K562 (cell line): ENCODE results near the gene ARF4. TPM values are rescaled to one million over a fixed set of nuclear protein-coding genes. Genes with fewer than 3 reads are reported as not detected.

Source experiments
- ATAC-seq: fragments of 200-7000 bp; cut with Tn5 transposase; 3 replicates; pipeline ENCODE4 v1.9.1; 2020; ENCODE audit warnings: moderate library complexity
- BruUV-seq: library from RNA; stranded (reverse); fragments of 400-500 nt; replicated peaks from 2 replicates; lab custom pipeline; 2021; lab: Mats Ljungman, UMichigan
- CTCF ChIA-PET: fragments of 300-600 bp; formaldehyde crosslinking; extraction: SDS; loops from one replicate; lab custom pipeline; 2021; ENCODE audit warnings: low intra/inter-chr PET ratio; lab: Yijun Ruan, JAX
- POLR2A ChIA-PET: fragments of 300-600, 350-650 bp; sonication (Branson Sonifier 250); formaldehyde crosslinking; extraction: SDS; loops from one replicate; lab custom pipeline; 2021; ENCODE audit warnings: antibody characterized with exemption, inconsistent platforms; lab: Yijun Ruan, JAX
- DNase-seq, 4 experiments: peaks; one replicate each; pipeline versions ENCODE4 v3.0.0 to v3.0.0-alpha.2; 2011 to 2018; ENCODE audit warnings: low spot score in 3 of 4, mixed read lengths in 3 of 4; ENCODE audit errors: extremely low read depth in 1 of 4
- FAIRE-seq: peaks from 2 replicates; lab custom pipeline; 2011; peaks lifted over from hg19 to GRCh38; lab: Jason Lieb, UNC
- H2AFZ ChIP-seq: 2 replicates; pipeline ENCODE4 v1.6.0; 2011; ENCODE audit warnings: low read depth, low read length, control low read depth, inconsistent platforms
- H3K27ac ChIP-seq: fragments of 200-600 bp; 3 replicates; pipeline ENCODE4 v1.8.0; 2011; ENCODE audit warnings: low read depth, mild to moderate bottlenecking, control low read depth, inconsistent platforms, low read length, moderate library complexity, mixed read lengths; ENCODE audit errors: extremely low read depth
- H3K27me3 ChIP-seq, 2 experiments: fragments of 300-600 bp in 1 of 2; 2 replicates in 1 of 2; 3 replicates in 1 of 2; pipeline versions ENCODE4 v1.6.0 to v1.8.0; 2011; ENCODE audit warnings: inconsistent platforms in 2 of 2, low read length in 2 of 2, mild to moderate bottlenecking in 1 of 2, mixed read lengths in 1 of 2, moderate library complexity in 1 of 2; ENCODE audit not compliant: control insufficient read depth in 2 of 2, insufficient read depth in 2 of 2
- H3K36me3 ChIP-seq: fragments of 300-600 bp; 3 replicates; pipeline ENCODE4 v1.8.0; 2011; ENCODE audit warnings: mild to moderate bottlenecking, low read length, inconsistent platforms; ENCODE audit not compliant: control insufficient read depth, insufficient read depth
- H3K4me1 ChIP-seq, 2 experiments: fragments of 200-600 bp in 1 of 2; replicated peaks in 1 of 2; 2 replicates in 1 of 2; 3 replicates in 1 of 2; pipeline versions ENCODE4 v1.5.1 to v1.8.0; 2011; ENCODE audit warnings: inconsistent platforms in 2 of 2, low read length in 2 of 2, mild to moderate bottlenecking in 1 of 2, mixed read lengths in 1 of 2, moderate library complexity in 1 of 2; ENCODE audit not compliant: control insufficient read depth in 2 of 2, insufficient read depth in 2 of 2
- H3K4me2 ChIP-seq: 2 replicates; pipeline ENCODE4 v1.6.1; 2011; ENCODE audit warnings: low read length, control low read depth, inconsistent platforms, mixed read lengths; ENCODE audit not compliant: insufficient read depth
- H3K4me3 ChIP-seq: fragments of 200-600 bp; sonication (generic), shearing (Covaris generic); 2 replicates; pipeline ENCODE4 v1.5.1; 2016; ENCODE audit warnings: control low read depth, inconsistent platforms
- H3K79me2 ChIP-seq: fragments of 200-600 bp; 3 replicates; pipeline ENCODE4 v1.8.0; 2011; ENCODE audit warnings: low read length, inconsistent platforms; ENCODE audit not compliant: control insufficient read depth, insufficient read depth
- H3K9ac ChIP-seq, 2 experiments: 2 replicates each; pipeline versions ENCODE4 v1.6.0 to v1.6.1; 2011; ENCODE audit warnings: low read depth in 2 of 2, low read length in 2 of 2, control low read depth in 1 of 2, inconsistent platforms in 1 of 2, mild to moderate bottlenecking in 1 of 2, mixed read lengths in 1 of 2; ENCODE audit not compliant: insufficient read depth in 1 of 2
- H3K9me1 ChIP-seq: one replicate; pipeline ENCODE4 v1.6.0; 2011; ENCODE audit warnings: inconsistent platforms, mild to moderate bottlenecking, low read length, moderate library complexity; ENCODE audit not compliant: control insufficient read depth, insufficient read depth
- H3K9me3 ChIP-seq: replicated peaks from 2 replicates; pipeline ENCODE4 v1.5.1; 2011; ENCODE audit warnings: low read depth, low read length, inconsistent platforms; ENCODE audit not compliant: control insufficient read depth, insufficient read depth
- H4K20me1 ChIP-seq: replicated peaks from 2 replicates; pipeline ENCODE4 v1.6.1; 2011; ENCODE audit warnings: low read length, inconsistent platforms, mixed read lengths; ENCODE audit not compliant: control insufficient read depth, insufficient read depth
- ETS2 ChIP-seq: IDR thresholded peaks from 2 replicates; pipeline ENCODE4 v1.6.1; 2016; ENCODE audit warnings: borderline replicate concordance, missing genetic modification characterization, mild to moderate bottlenecking, moderate library complexity, missing compliant biosample characterization; ENCODE audit not compliant: poor library complexity, severe bottlenecking
- GMEB1 ChIP-seq: fragments of 250-450 bp; sonication (Bioruptor Pico); IDR thresholded peaks from 2 replicates; pipeline ENCODE4 v1.4.0; 2020; ENCODE audit warnings: mild to moderate bottlenecking
- HES1 ChIP-seq: fragments of 450-650 bp; IDR thresholded peaks from 2 replicates; pipeline ENCODE4 v1.6.1; 2016; ENCODE audit warnings: low read depth, mild to moderate bottlenecking, moderate library complexity
- KLF10 ChIP-seq: fragments of 250-450 bp; sonication (Bioruptor Pico); IDR thresholded peaks from 2 replicates; pipeline ENCODE4 v1.6.1; 2021; ENCODE audit warnings: matching md5 sums
- MED1 ChIP-seq: sonication (generic); formaldehyde crosslinking; IDR thresholded peaks from 2 replicates; pipeline ENCODE4 v1.8.1; 2023; ENCODE audit warnings: missing genetic modification reagents, borderline replicate concordance
- NFATC3 ChIP-seq: fragments of 450-650 bp; IDR thresholded peaks from 2 replicates; pipeline ENCODE4 v1.6.1; 2017; ENCODE audit warnings: mild to moderate bottlenecking
- PCBP1 ChIP-seq: fragments of 200-400 bp; formaldehyde crosslinking; IDR thresholded peaks from 2 replicates; pipeline ENCODE4 v1.6.1; 2018; ENCODE audit warnings: mild to moderate bottlenecking, low read depth, low read length; ENCODE audit not compliant: poor library complexity, severe bottlenecking
- PHF20 ChIP-seq: fragments of 450-650 bp; IDR thresholded peaks from 2 replicates; pipeline ENCODE4 v1.6.1; 2018; ENCODE audit not compliant: partially characterized antibody
- PRPF4 ChIP-seq: fragments of 200-400 bp; formaldehyde crosslinking; IDR thresholded peaks from one replicate; pipeline ENCODE4 v1.6.1; 2017; ENCODE audit warnings: low read length, low read depth, mild to moderate bottlenecking; ENCODE audit not compliant: insufficient read depth, poor library complexity, severe bottlenecking
- SOX6 ChIP-seq: fragments of 450-650 bp; IDR thresholded peaks from 2 replicates; pipeline ENCODE4 v1.6.1; 2014; ENCODE audit warnings: mild to moderate bottlenecking
- XRCC3 ChIP-seq: fragments of 450-650 bp; IDR thresholded peaks from 2 replicates; pipeline ENCODE4 v1.6.1; 2017; ENCODE audit warnings: mild to moderate bottlenecking, moderate library complexity
- XRCC5 ChIP-seq: fragments of 200-400 bp; formaldehyde crosslinking; IDR thresholded peaks from 2 replicates; pipeline ENCODE4 v1.6.1; 2017; ENCODE audit warnings: low read depth, mild to moderate bottlenecking, low read length
- ZNF347 ChIP-seq: fragments of 450-650 bp; formaldehyde crosslinking; IDR thresholded peaks from 2 replicates; pipeline ENCODE4 v1.4.0; 2020; ENCODE audit warnings: low read depth, mild to moderate bottlenecking, moderate library complexity
- WGBS: fragments of 100-300 bp; shearing (Covaris generic); methylation state at CpG from one replicate; pipeline ENCODE4 v1.1.6; 2016; ENCODE audit warnings: low coverage, mixed read lengths; ENCODE audit not compliant: insufficient coverage; ENCODE audit errors: missing lambda C conversion rate; 5-methylcytosine and 5-hydroxymethylcytosine counted together
- in situ Hi-C: fragments of 300-500 bp; cut with MboI; formaldehyde crosslinking; loops from 4 replicates; pipeline ENCODE4 v1.15.0; 2018; ENCODE audit warnings: inconsistent platforms, mixed read lengths
- intact Hi-C: fragments of 100-400 bp; cut with micrococcal nuclease; formaldehyde crosslinking; loops from 2 replicates; pipeline ENCODE4 v1.14.2; 2022
- polyA plus RNA-seq, 8 experiments: library from polyadenylated mRNA; depleted of rRNA in 4 of 8; stranded (reverse) in 5 of 8; unstranded in 3 of 8; fragments of >200 nt; fragmentation: Nextera tagmentation in 2 of 8; fragmentation: Illumina TruSeq in 1 of 8; extraction: Ambion mirVana in 2 of 8; extraction: Trizol in 1 of 8; gene quantifications; 2 replicates each; pipeline versions ENCODE4 v1.2.1 to v1.2.3, GENCODE V29; 2011 to 2014; ENCODE audit warnings: inconsistent platforms in 1 of 8, missing spikeins in 1 of 8
- total RNA-seq, 7 experiments: library from RNA; depleted of rRNA in 6 of 7; stranded (reverse); fragments of >200 nt in 6 of 7; fragmentation: Illumina TruSeq in 2 of 7; extraction: Trizol in 2 of 7; gene quantifications; 2 replicates each; pipeline versions ENCODE4 v1.2.1 to v1.2.3, GENCODE V29; 2011 to 2021; ENCODE audit warnings: low replicate concordance in 1 of 7

The ARF4 gene
- total and polyA plus RNA-seq, 9 of the 15 experiments (the other 6 are each of a cell fraction or from before 2014, with no cell fraction given): 41.1 to 273 (median 83.8) TPM

DNA sequence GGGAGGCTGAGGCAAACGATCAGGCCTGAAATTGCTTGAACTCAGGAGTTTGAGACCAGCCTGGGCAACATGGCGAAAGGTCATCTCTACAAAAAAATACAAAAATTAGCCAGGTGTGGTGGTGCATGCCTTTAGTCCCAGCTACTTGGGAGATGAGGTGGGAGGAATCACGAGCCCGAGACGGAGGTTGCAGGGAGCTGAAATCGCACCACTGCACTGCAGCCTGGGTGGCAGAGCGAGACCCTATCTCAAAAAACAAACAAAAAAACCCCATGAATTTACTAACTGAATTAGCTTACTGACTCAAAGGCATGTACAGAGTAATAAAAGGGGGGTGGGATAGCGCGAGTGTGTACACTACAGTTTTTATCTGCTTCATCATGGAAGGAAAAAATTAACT lies 19.3 kb downstream of the ARF4 start:
- no peak for DNase-seq
- WGBS: 92% methylated on average over 9 of the region's 9 CpGs
- no peak overlapping the region for H3K4me2 ChIP-seq
- TF ChIP-seq GMEB1 (no peak), MED1 (CRISPR knock-in tag) (no peak), XRCC5 (no peak), PRPF4 (no peak), XRCC3 (no peak), NFATC3 (no peak), PHF20 (no peak), KLF10 (CRISPR knock-in tag) (no peak), ETS2 (tag) (no peak), PCBP1 (no peak), SOX6 (no peak), HES1 (no peak), ZNF347 (CRISPR knock-in tag) (no peak)
- no peak for FAIRE-seq
- no peaks in the 10 kb centered on the region for H3K9me1 ChIP-seq
- peaks cover 38% of the 10 kb centered on the region for H3K79me2 ChIP-seq
- in situ Hi-C loops: no loop called here
- no peak for ATAC-seq
- no peak overlapping the region for H2AFZ ChIP-seq
- H3K4me1 ChIP-seq: no peaks in the 10 kb centered on the region; a peak in 2 of 5 replicates
- BruUV-seq: no TSS peak
- no peak overlapping the region for H3K9ac ChIP-seq
- no peak overlapping the region for H3K27ac ChIP-seq
- intact Hi-C loops: no loop called here
- H4K20me1 ChIP-seq: no peaks in the 10 kb centered on the region
- POLR2A ChIA-PET: interaction anchor here (0.5 to 2.3 kb wide), 2 partner anchors 16 to 290 kb away, joined by 3 to 7 read pairs; no protein-coding TSS in a partner anchor
- peaks cover 84% of the 10 kb centered on the region for H3K36me3 ChIP-seq
- CTCF ChIA-PET: no interaction called here
- H3K27me3 ChIP-seq: no peaks in the 10 kb centered on the region
- H3K4me3 ChIP-seq: no peak overlapping the region
- no peaks in the 10 kb centered on the region for H3K9me3 ChIP-seq
